Measurements from ENCODE around the gene DOCK4. TPM values are rescaled to one million over a fixed set of nuclear protein-coding genes. Genes with fewer than 3 reads are reported as not detected.

The DOCK4 gene
- total and polyA plus RNA-seq, 2 of the 8 experiments (the other 6 are each of a cell fraction or from before 2014, with no cell fraction given): 5.1 to 23.6 TPM

- TF ChIP-seq CTCF (IDR thresholded peaks at IDR 0.05; ENCODE audit: control extremely low read depth in 1 of 3, insufficient read depth in 1 of 3, low read depth in 1 of 3, low read length in 3 of 3) (no peak), TBP (IDR thresholded peaks at IDR 0.05; ENCODE audit: low read depth, low read length) (no peak), NRF1 (IDR thresholded peaks at IDR 0.05; ENCODE audit: low read depth, low read length) (no peak), ASH2L (IDR thresholded peaks at IDR 0.05; ENCODE audit: low read length) (no peak), FOSL1 (IDR thresholded peaks at IDR 0.05; ENCODE audit: insufficient read depth, low read depth, low read length) (no peak)
Measured at GRCh38 chr7:111740942-111741341, 465.3 kb downstream of the DOCK4 start (continued).

Data from H1 (cell line).